Memory B cell (primary cell): Measurements from ENCODE around the gene PDZD4.

Source experiments
- ATAC-seq: fragments of 150-1000 bp; cut with Tn5 transposase; 2 replicates; pipeline ENCODE4 v1.10.0; 2021; ENCODE audit warnings: low read depth, mild to moderate bottlenecking, moderate library complexity
- DNase-seq, 2 donors: peaks; one replicate each; pipeline ENCODE4 v3.0.0; 2022; ENCODE audit warnings: low spot score in 2 of 2
- H3K27ac Mint-ChIP-seq: one replicate; pipeline ENCODE4 v1.8.0; 2022; ENCODE audit warnings: mild to moderate bottlenecking, moderate library complexity, mixed read lengths
- H3K27me3 Mint-ChIP-seq: one replicate; pipeline ENCODE4 v1.8.0; 2022; ENCODE audit warnings: mixed read lengths
- H3K36me3 Mint-ChIP-seq: one replicate; pipeline ENCODE4 v1.8.0; 2022; ENCODE audit warnings: mild to moderate bottlenecking, mixed read lengths
- H3K4me1 Mint-ChIP-seq: one replicate; pipeline ENCODE4 v1.8.0; 2022; ENCODE audit warnings: mixed read lengths
- H3K4me3 Mint-ChIP-seq: one replicate; pipeline ENCODE4 v1.8.0; 2022; ENCODE audit warnings: mild to moderate bottlenecking, moderate library complexity, mixed read lengths
- H3K9me3 Mint-ChIP-seq: one replicate; pipeline ENCODE4 v1.8.0; 2022; ENCODE audit warnings: mixed read lengths

PDZD4 gene, protein sequence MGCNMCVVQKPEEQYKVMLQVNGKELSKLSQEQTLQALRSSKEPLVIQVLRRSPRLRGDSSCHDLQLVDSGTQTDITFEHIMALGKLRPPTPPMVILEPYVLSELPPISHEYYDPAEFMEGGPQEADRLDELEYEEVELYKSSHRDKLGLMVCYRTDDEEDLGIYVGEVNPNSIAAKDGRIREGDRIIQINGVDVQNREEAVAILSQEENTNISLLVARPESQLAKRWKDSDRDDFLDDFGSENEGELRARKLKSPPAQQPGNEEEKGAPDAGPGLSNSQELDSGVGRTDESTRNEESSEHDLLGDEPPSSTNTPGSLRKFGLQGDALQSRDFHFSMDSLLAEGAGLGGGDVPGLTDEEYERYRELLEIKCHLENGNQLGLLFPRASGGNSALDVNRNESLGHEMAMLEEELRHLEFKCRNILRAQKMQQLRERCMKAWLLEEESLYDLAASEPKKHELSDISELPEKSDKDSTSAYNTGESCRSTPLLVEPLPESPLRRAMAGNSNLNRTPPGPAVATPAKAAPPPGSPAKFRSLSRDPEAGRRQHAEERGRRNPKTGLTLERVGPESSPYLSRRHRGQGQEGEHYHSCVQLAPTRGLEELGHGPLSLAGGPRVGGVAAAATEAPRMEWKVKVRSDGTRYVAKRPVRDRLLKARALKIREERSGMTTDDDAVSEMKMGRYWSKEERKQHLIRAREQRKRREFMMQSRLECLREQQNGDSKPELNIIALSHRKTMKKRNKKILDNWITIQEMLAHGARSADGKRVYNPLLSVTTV

DNA sequence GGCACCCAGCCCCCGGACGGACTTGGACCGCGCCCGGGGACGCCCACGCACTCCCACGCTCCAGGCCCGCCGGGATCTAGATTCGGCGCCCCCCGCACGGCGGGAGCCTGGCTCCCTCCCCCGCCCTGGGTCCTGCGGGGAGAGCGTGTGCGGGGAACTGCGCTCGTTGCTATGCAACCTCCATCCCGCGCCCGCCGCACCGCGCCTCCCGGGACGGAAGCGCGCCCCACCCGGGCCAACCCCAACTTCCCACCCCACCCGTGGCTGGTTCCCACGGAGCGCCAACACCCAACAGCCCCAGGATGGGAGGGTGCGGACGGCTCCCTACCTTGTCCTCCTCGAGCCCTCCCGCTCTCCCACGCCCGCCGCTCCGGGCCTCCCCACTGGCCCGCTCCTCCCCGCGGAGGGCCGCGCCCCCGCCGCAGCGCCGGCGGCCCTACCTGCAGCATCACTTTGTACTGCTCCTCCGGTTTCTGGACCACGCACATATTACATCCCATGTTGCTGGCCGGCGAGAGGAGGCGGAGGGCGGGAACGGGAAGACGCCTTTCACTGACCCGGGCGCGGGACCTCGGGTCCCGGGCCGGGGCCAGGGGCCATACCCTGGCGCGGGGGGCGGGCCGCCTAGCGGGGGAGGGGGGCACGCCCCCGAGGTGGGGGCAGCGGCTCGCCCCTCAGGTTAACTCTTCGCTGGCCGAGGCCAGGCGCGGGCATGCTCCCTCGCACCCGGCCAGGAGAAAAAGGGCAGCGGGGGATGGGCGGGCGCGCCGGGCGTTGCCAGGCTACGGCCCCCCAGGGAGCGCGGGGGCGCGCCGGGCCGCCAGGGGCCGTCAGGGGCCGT is at the start of gene PDZD4:
Gene PDZD4, minus strand, starts transcription at position 746 of the 841 bp plus-strand sequence. Its CDS starts 246 bp downstream, at position 500.
- Mint-ChIP-seq H3K27me3 (peaks cover 14% of the 10 kb centered on the region), H3K4me1 (peaks cover 6% of the 10 kb centered on the region), H3K36me3 (no peaks in the 10 kb centered on the region), H3K9me3 (no peaks in the 10 kb centered on the region), H3K4me3 (peak within 1 kb of the TSS; percentile 62), H3K27ac (no peak within 1 kb of the TSS)
- peak; percentile 27 for ATAC-seq
- no peak for DNase-seq

- Mint-ChIP-seq H3K27ac (no peak overlapping the region), H3K36me3 (peaks cover 8% of the 10 kb centered on the region), H3K4me3 (no peak overlapping the region), H3K27me3 (peaks cover 21% of the 10 kb centered on the region), H3K4me1 (peaks cover 18% of the 10 kb centered on the region), H3K9me3 (no peaks in the 10 kb centered on the region)
- DNase-seq, result no peak
- no peak for ATAC-seq
These were observed 49.5 kb upstream of the PDZD4 start for GRCh38 chrX:153879741-153880439.

DNA sequence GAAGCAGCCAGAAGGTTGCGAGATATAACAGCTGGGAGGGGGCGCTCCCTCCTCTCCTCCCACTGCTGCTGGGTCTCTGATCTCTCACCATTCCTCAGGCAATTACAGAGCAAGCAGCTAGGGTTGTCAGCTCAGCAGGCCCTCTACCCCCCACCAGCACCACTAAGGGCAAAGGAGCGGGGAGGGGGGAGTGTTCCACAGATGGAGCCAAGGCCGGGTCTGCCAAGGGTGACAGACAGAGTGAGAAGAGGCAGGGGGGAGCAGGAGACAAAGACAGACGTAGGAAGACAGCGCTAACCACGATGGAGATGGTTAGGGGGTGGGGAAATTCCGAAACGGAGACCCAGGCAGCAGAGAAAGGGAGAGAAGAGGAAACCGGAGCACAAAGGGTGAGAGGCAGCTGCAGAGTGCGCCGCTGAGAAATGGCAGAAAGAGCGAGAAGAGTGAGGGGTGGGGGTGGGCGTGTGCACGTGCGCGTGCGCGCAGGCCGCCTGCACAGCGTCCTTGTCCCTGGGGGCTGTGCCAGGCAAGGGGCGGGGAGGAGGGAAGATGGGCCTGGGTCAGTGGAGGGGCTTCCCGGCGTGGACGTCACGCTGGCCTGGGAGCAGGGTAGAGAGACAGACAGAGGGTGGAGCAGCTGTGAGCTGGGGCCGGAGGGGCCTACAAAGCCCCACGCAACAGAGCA is 48.8 kb upstream of the PDZD4 start:
- H3K27me3 Mint-ChIP-seq, result peaks cover 22% of the 10 kb centered on the region
- H3K4me1 Mint-ChIP-seq, result peaks cover 20% of the 10 kb centered on the region
- H3K36me3 Mint-ChIP-seq, result peaks cover 11% of the 10 kb centered on the region
- peak; percentile 56 for ATAC-seq
- H3K9me3 Mint-ChIP-seq, result no peaks in the 10 kb centered on the region
- H3K4me3 Mint-ChIP-seq, result peak overlapping the region; percentile 9
- H3K27ac Mint-ChIP-seq, result no peak overlapping the region
- DNase-seq, result no peak

- no peak overlapping the region for H3K27ac Mint-ChIP-seq
- peaks cover 11% of the 10 kb centered on the region for H3K36me3 Mint-ChIP-seq
- ATAC-seq (no peak), DNase-seq (no peak)
- H3K4me1 Mint-ChIP-seq, result peaks cover 20% of the 10 kb centered on the region
- no peak overlapping the region for H3K4me3 Mint-ChIP-seq
- no peaks in the 10 kb centered on the region for H3K9me3 Mint-ChIP-seq
- H3K27me3 Mint-ChIP-seq, result peaks cover 22% of the 10 kb centered on the region
These were observed 48.0 kb upstream of the PDZD4 start for GRCh38 chrX:153878345-153878744.

GRCh38 chrX:153877571-153878261 is 47.4 kb upstream of the PDZD4 start:
- DNase-seq (no peak), ATAC-seq (no peak)
- Mint-ChIP-seq H3K27ac (no peak overlapping the region), H3K4me3 (no peak overlapping the region), H3K4me1 (peaks cover 20% of the 10 kb centered on the region), H3K27me3 (peaks cover 23% of the 10 kb centered on the region), H3K36me3 (peaks cover 9% of the 10 kb centered on the region), H3K9me3 (no peaks in the 10 kb centered on the region)

DNA sequence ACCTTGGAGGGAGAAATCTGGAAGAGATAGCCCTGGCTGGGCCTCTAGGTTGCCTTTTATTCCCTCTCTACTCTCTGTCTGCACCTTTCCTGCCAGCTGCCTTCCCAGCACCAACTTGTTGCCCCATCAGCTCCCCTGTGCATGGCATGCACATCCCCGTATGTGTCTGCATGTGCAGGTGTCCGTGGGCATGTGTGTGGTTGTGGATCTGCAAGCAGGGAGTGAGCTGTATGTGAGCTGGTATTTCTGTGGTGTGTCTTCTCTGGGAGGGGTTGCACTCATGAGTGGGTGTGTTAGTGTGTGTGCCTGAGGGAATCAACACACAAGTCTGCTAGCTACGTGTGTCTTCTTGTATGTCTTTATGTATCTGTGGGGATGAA is 45.8 kb upstream of the PDZD4 start:
- no peak for DNase-seq
- Mint-ChIP-seq H3K9me3 (no peaks in the 10 kb centered on the region), H3K4me3 (no peak overlapping the region), H3K36me3 (peaks cover 12% of the 10 kb centered on the region), H3K27ac (no peak overlapping the region), H3K4me1 (peaks cover 17% of the 10 kb centered on the region), H3K27me3 (peaks cover 24% of the 10 kb centered on the region)
- ATAC-seq, result no peak

DNA sequence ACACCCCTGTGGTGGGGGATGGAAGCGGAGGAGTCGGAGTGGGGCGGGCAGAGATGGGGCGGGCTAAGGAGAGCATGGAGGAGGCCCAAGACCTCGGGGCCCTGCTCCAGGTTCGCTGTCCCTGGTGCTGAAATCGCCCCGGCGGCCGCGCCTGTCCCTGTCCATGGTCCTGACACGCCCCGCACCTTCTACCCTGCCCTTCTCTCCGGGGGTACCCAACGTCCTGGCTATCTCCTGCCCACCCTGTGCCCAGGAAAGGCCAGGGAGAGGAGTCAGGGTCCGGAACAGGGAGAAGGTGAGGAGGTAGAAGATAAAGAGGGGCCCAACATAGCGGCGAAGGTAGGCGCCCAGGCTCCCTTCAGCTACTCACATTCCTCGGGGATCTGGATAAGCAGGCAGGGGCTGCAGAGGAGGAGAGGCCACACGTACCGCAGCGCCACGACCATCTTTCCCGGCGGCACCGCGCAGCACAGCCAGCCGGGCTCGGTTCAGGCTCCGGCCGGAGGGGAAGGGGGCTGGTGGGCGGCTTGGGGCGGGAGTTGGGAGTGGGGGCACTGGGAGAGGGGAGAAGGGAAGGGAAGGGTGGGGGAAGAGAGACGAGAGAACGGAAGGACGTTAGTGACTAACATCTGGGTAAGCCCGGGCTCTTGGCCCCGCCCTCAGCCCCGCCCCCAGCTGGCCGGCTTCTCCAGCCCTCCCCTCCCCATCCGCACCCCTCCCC is 45.2 kb upstream of the PDZD4 start:
- H3K4me3 Mint-ChIP-seq, result no peak overlapping the region
- peaks cover 12% of the 10 kb centered on the region for H3K36me3 Mint-ChIP-seq
- H3K9me3 Mint-ChIP-seq, result no peaks in the 10 kb centered on the region
- peaks cover 24% of the 10 kb centered on the region for H3K27me3 Mint-ChIP-seq
- DNase-seq, result peak; percentile 52 to 74
- H3K4me1 Mint-ChIP-seq, result peaks cover 17% of the 10 kb centered on the region
- ATAC-seq, result peak; percentile 71
- no peak overlapping the region for H3K27ac Mint-ChIP-seq

- no peak for ATAC-seq
- H3K27me3 Mint-ChIP-seq, result peaks cover 24% of the 10 kb centered on the region
- H3K4me3 Mint-ChIP-seq, result no peak overlapping the region
- peaks cover 17% of the 10 kb centered on the region for H3K4me1 Mint-ChIP-seq
- H3K36me3 Mint-ChIP-seq, result peaks cover 12% of the 10 kb centered on the region
- no peaks in the 10 kb centered on the region for H3K9me3 Mint-ChIP-seq
- H3K27ac Mint-ChIP-seq, result no peak overlapping the region
- no peak for DNase-seq
These were observed 44.2 kb upstream of the PDZD4 start for GRCh38 chrX:153874366-153875125.

DNA sequence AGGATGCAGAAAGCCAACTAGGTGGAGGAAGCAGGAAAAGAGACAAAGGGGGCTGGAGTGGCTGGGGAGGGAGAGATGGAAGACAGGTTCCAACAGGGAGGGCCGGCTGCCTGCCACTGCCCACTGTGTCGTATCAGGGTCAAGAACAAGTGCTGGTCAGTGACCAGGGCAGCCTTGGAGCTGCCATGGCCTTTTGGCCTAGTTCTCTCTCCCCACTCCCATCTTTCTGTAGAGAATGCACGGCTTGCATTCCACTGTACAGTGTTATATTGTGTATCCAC is 43.7 kb upstream of the PDZD4 start:
- ATAC-seq, result no peak
- peaks cover 21% of the 10 kb centered on the region for H3K27me3 Mint-ChIP-seq

GRCh38 chrX:153873282-153874084 is 43.1 kb upstream of the PDZD4 start:
- H3K4me1 Mint-ChIP-seq, result peaks cover 11% of the 10 kb centered on the region
- DNase-seq (no peak), ATAC-seq (no peak)
- no peak overlapping the region for H3K27ac Mint-ChIP-seq
- no peak overlapping the region for H3K4me3 Mint-ChIP-seq
- peaks cover 10% of the 10 kb centered on the region for H3K36me3 Mint-ChIP-seq
- peaks cover 19% of the 10 kb centered on the region for H3K27me3 Mint-ChIP-seq
- H3K9me3 Mint-ChIP-seq, result no peaks in the 10 kb centered on the region

More for the DNA sequence above, 43.7 kb upstream of the PDZD4 start:
- Mint-ChIP-seq H3K4me1 (peaks cover 15% of the 10 kb centered on the region), H3K4me3 (no peak overlapping the region), H3K36me3 (peaks cover 10% of the 10 kb centered on the region), H3K9me3 (no peaks in the 10 kb centered on the region), H3K27ac (no peak overlapping the region)
- no peak for DNase-seq
